GM12801 (cell line): ENCODE measurements around the gene C16orf54.

Experiments
- CTCF ChIP-seq: IDR thresholded peaks from one replicate; pipeline ENCODE4 v1.5.1; 2011; ENCODE audit warnings: control low read depth; ENCODE audit not compliant: insufficient read length; ENCODE audit errors: extremely low read depth

C16orf54 gene

GRCh38 chr16:29714396-29714795 is 31.4 kb downstream of the C16orf54 start:
- no peak for TF ChIP-seq CTCF

DNA sequence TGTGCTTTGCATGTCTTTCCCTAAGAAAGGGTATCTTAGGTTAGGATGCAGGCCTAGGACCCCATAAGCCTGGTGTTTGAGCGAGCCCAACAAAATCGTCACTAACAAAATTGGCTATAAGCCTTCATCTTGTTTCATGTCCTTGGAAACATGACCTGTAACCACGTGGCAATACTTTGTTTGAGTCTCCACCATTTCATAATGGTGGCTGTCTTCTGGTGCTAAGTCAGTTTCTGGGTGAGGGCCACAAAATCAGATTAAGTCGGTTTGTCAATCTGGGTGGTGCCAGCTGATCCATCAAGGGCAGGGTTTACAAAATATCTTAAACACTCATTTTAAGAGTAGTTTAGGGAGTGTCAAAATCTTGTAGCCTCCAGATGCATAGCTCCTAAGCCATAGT is 33.0 kb downstream of the C16orf54 start:
- no peak for TF ChIP-seq CTCF

DNA sequence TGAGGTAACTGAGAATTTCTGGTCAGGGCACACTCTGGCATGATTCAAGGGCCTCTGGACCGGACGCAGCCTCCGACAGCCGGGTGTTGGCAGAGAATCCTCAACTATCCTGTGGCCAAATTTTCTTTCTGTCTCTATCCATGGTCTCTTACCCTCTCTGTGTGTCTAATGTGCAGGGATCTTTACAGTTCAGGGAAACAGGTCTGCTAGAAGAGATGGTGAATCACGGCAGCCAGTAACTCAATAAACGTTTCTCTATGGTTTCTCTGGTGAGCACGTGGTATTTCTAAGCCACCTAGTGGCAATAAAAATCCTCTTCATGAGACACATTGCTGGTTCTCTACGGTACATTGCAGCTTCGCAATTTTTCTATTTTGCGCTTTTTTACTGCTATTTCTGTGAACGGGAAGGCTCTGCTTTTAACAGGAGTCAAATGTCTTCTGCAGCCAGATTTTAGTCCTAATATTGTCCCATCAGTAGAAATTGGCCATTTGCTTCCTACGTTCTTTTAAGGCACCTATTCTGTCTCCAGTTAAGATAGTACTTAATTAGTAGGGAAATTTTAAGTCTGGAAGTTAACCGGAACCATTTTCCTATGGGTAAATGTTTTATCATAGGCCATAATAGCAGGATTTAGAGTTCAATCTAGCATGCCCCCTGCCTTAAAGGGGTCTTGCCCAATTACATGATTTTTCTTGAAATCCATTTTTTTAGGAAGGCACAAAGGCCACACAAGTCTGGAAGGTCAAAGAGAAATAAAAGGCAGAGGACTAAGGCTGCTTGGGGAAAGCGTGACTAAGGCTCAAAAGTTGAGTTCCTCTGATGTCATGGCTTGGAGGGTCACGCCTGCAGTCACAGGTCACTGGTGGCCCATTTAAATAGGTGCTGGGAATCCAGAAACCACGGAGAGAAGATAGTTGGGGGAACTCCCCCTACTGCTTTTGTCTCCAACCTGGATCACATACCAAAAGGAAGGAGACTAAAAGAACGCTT is 35.3 kb downstream of the C16orf54 start:
- TF ChIP-seq CTCF = peak; percentile 36

DNA sequence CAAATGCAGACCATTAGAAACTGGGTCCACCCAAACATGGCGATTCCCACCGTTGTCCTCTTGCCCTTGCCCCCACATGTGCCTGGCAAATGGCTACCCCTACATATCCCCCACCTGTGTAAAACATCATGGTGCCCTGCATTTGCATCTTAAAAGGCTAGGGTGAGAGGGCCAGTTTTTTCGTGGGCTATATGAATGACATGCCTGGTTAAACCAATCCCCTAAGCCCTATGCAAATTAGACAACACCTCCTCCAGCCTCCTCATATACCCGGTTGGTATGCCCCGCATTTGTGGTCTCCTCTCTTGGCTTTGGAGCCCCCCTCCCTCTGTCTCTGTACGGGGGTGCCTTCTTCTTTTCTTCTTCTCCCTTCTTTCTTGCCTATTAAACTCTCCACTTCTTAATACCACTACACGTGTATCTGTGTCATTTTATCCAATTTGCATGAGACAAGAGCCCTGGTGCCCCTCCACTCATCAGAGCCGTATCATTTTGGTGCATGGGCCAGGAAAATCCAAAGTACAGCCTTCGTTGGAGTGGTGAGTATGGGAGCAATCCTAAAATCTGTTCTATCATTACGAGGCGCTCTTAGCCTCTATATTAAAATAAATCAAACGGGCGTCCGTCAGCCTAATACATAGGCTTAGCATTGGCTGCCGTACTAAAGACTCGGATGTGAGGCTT is 36.7 kb downstream of the C16orf54 start:
- no peak for TF ChIP-seq CTCF

GRCh38 chr16:29705030-29705429 is 40.8 kb downstream of the C16orf54 start:
- TF ChIP-seq CTCF = no peak

GRCh38 chr16:29702269-29702668 is 43.5 kb downstream of the C16orf54 start:
- TF ChIP-seq CTCF = no peak

DNA sequence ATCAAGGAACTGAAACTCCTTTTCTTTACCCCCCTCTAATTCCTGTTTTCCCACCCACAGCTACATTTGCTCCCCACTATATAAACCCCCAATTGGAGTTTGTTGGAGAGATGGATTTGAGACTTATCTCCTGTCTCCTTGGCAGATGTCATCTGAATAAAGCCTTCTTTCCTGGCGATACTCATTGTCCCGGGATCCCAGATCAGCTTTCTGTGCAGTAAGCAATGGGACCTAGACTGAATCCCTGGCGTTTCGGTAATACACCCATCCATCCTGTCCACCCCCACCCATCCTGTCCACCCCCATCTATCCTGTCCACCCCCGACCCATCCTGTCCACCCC is 44.6 kb downstream of the C16orf54 start:
- no peak for TF ChIP-seq CTCF
